OCI-LY1 (cell line): ENCODE data around the gene REG4.

ENCODE experiments used
- CTCF ChIP-seq: fragments of 200-600 bp; sonication (generic), shearing (Covaris generic); IDR thresholded peaks from 2 replicates; pipeline ENCODE4 v1.5.1; 2017; ENCODE audit warnings: mild to moderate bottlenecking, antibody characterized with exemption, low read length, moderate library complexity, mixed read lengths
- EZH2 ChIP-seq: fragments of 200-600 bp; sonication (generic), shearing (Covaris generic); IDR thresholded peaks from 2 replicates; pipeline ENCODE4 v1.8.0; 2017; ENCODE audit warnings: borderline replicate concordance, mixed run types, mild to moderate bottlenecking, antibody characterized with exemption, low read length, moderate library complexity, mixed read lengths

- no peak for TF ChIP-seq CTCF
- TF ChIP-seq EZH2: no peak
These were observed 4.7 kb upstream of the REG4 start for GRCh38 chr1:119815928-119816327.
